Testis (tissue), 2 donors: ENCODE data around the gene MROH2A.

Source experiments
- POLR2A ChIP-seq: fragments of 450-650 bp; IDR thresholded peaks from one replicate; pipeline ENCODE4 v1.6.1; 2017; ENCODE audit warnings: antibody characterized with exemption, mild to moderate bottlenecking, moderate library complexity
- TF ChIP-seq, protein P1 (sequence below), 3 experiments: fragments of 450-650 bp in 2 of 3; fragments of 200-600 bp in 1 of 3; sonication (generic) in 1 of 3; IDR thresholded peaks; one replicate each; pipeline ENCODE4 v1.5.1; 2016 to 2019; ENCODE audit warnings: antibody characterized with exemption in 3 of 3, mild to moderate bottlenecking in 2 of 3, moderate library complexity in 1 of 3

DNA sequence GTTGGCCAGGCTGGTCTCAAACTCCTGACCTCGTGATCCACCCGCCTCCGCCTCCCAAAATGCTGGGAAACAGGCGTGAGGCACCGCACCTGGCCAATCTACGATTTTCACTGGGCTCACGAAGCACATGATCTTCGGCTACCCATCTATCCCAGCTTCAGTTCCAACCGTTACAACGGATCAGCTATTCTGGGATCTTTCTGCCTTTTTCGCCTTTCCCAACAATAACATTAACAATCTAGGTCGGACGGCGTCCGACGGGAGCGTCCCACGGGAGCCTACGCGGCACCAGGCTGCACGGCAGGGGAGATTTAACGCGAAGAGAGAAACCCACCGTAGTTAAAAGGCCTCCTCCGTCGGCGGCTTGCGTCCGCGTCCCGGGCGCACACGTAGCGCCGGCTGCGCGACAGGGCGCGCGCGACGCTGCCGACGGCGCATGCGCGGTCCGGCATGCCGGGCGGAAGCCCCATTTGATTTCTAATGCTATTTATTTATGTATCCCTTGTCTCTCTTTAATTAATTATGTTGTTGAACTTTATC is 89.9 kb downstream of the MROH2A start, which contains the start of gene MSL3B:
- TF ChIP-seq, protein P1, sequence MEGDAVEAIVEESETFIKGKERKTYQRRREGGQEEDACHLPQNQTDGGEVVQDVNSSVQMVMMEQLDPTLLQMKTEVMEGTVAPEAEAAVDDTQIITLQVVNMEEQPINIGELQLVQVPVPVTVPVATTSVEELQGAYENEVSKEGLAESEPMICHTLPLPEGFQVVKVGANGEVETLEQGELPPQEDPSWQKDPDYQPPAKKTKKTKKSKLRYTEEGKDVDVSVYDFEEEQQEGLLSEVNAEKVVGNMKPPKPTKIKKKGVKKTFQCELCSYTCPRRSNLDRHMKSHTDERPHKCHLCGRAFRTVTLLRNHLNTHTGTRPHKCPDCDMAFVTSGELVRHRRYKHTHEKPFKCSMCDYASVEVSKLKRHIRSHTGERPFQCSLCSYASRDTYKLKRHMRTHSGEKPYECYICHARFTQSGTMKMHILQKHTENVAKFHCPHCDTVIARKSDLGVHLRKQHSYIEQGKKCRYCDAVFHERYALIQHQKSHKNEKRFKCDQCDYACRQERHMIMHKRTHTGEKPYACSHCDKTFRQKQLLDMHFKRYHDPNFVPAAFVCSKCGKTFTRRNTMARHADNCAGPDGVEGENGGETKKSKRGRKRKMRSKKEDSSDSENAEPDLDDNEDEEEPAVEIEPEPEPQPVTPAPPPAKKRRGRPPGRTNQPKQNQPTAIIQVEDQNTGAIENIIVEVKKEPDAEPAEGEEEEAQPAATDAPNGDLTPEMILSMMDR (IDR thresholded peaks at IDR 0.05), result no peak
- no peak for TF ChIP-seq POLR2A
